ENCODE measurements around the gene FAM120C.

Gene FAM120C

GRCh38 chrX:54178100-54178940 is 4.7 kb downstream of the FAM120C start:
- H3K4me3 Mint-ChIP-seq: peak overlapping the region; percentile 13

GRCh38 chrX:54177306-54177705 is 5.7 kb downstream of the FAM120C start:
- H3K27me3 Mint-ChIP-seq: no peaks in the 10 kb centered on the region

More at GRCh38 chrX:54178100-54178940, 4.7 kb downstream of the FAM120C start:
- Mint-ChIP-seq H3K4me1 (peaks cover 55% of the 10 kb centered on the region), H3K27me3 (no peaks in the 10 kb centered on the region), H3K27ac (peak overlapping the region; percentile 76), H3K36me3 (peaks cover 13% of the 10 kb centered on the region), H3K9me3 (no peaks in the 10 kb centered on the region)

GRCh38 chrX:54173791-54174190 is 9.3 kb downstream of the FAM120C start:
- peaks cover 20% of the 10 kb centered on the region for H3K4me1 Mint-ChIP-seq
- H3K27ac Mint-ChIP-seq: no peak overlapping the region
- H3K9me3 Mint-ChIP-seq: no peaks in the 10 kb centered on the region
- H3K4me3 Mint-ChIP-seq: no peak overlapping the region
- H3K27me3 Mint-ChIP-seq: no peaks in the 10 kb centered on the region
- H3K36me3 Mint-ChIP-seq: peaks cover 7% of the 10 kb centered on the region

More at GRCh38 chrX:54177306-54177705, 5.7 kb downstream of the FAM120C start:
- H3K9me3 Mint-ChIP-seq: no peaks in the 10 kb centered on the region
- peak overlapping the region; percentile 76 for H3K27ac Mint-ChIP-seq
- H3K4me3 Mint-ChIP-seq: peak overlapping the region; percentile 13
- H3K4me1 Mint-ChIP-seq: peaks cover 55% of the 10 kb centered on the region
- peaks cover 13% of the 10 kb centered on the region for H3K36me3 Mint-ChIP-seq

GRCh38 chrX:54172455-54172854 is 10.6 kb downstream of the FAM120C start:
- Mint-ChIP-seq H3K27ac (no peak overlapping the region), H3K27me3 (no peaks in the 10 kb centered on the region), H3K36me3 (peaks cover 7% of the 10 kb centered on the region), H3K4me1 (peaks cover 10% of the 10 kb centered on the region), H3K9me3 (no peaks in the 10 kb centered on the region), H3K4me3 (no peak overlapping the region)

- H3K27me3 Mint-ChIP-seq: no peaks in the 10 kb centered on the region
- no peaks in the 10 kb centered on the region for H3K9me3 Mint-ChIP-seq
- peaks cover 2% of the 10 kb centered on the region for H3K4me1 Mint-ChIP-seq
- no peak overlapping the region for H3K27ac Mint-ChIP-seq
- H3K4me3 Mint-ChIP-seq: no peak overlapping the region
- H3K36me3 Mint-ChIP-seq: peaks cover 1% of the 10 kb centered on the region
These were observed 11.4 kb downstream of the FAM120C start for GRCh38 chrX:54171527-54172250.

DNA sequence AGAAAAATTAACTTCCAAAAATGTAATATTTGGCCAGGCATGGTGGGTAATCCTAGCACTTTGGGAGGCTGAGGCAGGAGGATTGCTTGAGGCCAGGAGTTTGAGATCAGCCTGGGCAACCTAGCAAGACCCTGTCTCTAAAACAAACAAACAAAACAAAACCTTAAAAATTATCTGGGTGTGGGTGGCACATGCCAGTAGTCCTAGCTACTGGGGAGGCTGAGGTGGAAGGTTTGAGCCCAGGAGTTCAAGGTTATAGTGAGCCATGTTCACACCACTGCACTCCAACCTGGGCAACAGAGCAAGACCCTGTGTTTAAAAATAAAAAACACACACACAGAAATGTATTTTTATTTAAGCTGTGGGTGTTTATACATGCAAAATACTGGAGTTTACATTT is 12.0 kb downstream of the FAM120C start:
- no peaks in the 10 kb centered on the region for H3K36me3 Mint-ChIP-seq
- H3K27ac Mint-ChIP-seq: no peak overlapping the region
- H3K27me3 Mint-ChIP-seq: no peaks in the 10 kb centered on the region
- no peaks in the 10 kb centered on the region for H3K9me3 Mint-ChIP-seq
- H3K4me3 Mint-ChIP-seq: no peak overlapping the region
- no peaks in the 10 kb centered on the region for H3K4me1 Mint-ChIP-seq

GRCh38 chrX:54166915-54167314 is 16.1 kb downstream of the FAM120C start:
- no peaks in the 10 kb centered on the region for H3K9me3 Mint-ChIP-seq

DNA sequence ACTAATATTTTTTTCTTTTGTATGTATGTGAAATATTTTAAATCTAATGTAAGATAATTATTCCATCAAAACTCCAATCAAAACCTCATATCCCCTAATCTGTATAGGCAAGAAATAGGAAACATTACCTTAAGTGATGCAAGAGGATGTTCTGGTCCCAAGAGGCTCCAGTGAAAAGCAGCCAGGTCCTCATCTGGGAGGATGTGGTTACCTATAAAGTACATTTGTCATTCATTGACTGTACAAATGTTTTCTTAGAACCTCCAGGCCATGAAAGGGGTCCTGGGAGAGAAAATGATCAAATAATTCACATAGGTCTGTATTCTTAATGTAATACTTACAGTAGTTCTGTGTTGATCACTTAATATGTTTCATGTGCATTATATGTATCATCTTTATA is 25.5 kb downstream of the FAM120C start:
- peaks cover 21% of the 10 kb centered on the region for H3K36me3 Mint-ChIP-seq
- H3K4me1 Mint-ChIP-seq: no peaks in the 10 kb centered on the region
- no peak overlapping the region for H3K27ac Mint-ChIP-seq
- no peaks in the 10 kb centered on the region for H3K9me3 Mint-ChIP-seq
- no peaks in the 10 kb centered on the region for H3K27me3 Mint-ChIP-seq
- no peak overlapping the region for H3K4me3 Mint-ChIP-seq

More at GRCh38 chrX:54166915-54167314, 16.1 kb downstream of the FAM120C start:
- H3K4me1 Mint-ChIP-seq: no peaks in the 10 kb centered on the region
- H3K36me3 Mint-ChIP-seq: no peaks in the 10 kb centered on the region
- H3K27ac Mint-ChIP-seq: no peak overlapping the region
- H3K4me3 Mint-ChIP-seq: no peak overlapping the region
- no peaks in the 10 kb centered on the region for H3K27me3 Mint-ChIP-seq

- no peaks in the 10 kb centered on the region for H3K27me3 Mint-ChIP-seq
- no peak overlapping the region for H3K4me3 Mint-ChIP-seq
- no peak overlapping the region for H3K27ac Mint-ChIP-seq
- no peaks in the 10 kb centered on the region for H3K9me3 Mint-ChIP-seq
- H3K4me1 Mint-ChIP-seq: no peaks in the 10 kb centered on the region
- peaks cover 12% of the 10 kb centered on the region for H3K36me3 Mint-ChIP-seq
These were observed 48.8 kb downstream of the FAM120C start for GRCh38 chrX:54134269-54134668.

DNA sequence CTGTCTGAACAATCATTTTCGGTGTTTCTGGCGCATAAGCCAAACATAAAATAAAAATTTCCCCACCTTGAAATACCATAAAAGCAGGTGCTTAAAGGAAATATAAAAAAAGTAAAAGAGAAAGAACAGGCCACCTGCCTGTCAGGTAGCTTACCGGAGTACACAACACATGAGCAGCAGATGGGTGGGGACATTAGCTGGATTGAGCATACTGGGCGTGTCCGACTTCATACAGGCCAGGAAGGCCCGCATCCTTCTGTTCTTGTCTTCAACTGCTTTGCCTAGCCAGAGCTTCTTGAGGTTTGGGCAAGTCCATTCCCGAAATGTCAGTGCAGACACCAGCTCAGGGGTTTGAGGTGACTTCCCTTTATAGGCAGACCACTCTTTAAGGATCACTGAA is 66.7 kb downstream of the FAM120C start:
- no peak overlapping the region for H3K27ac Mint-ChIP-seq
- no peaks in the 10 kb centered on the region for H3K4me1 Mint-ChIP-seq
- H3K9me3 Mint-ChIP-seq: no peaks in the 10 kb centered on the region
- H3K27me3 Mint-ChIP-seq: no peaks in the 10 kb centered on the region
- H3K4me3 Mint-ChIP-seq: no peak overlapping the region
- H3K36me3 Mint-ChIP-seq: peaks cover 4% of the 10 kb centered on the region

- no peak overlapping the region for H3K4me3 Mint-ChIP-seq
- H3K4me1 Mint-ChIP-seq: no peaks in the 10 kb centered on the region
- no peaks in the 10 kb centered on the region for H3K9me3 Mint-ChIP-seq
- no peaks in the 10 kb centered on the region for H3K36me3 Mint-ChIP-seq
- no peak overlapping the region for H3K27ac Mint-ChIP-seq
- no peaks in the 10 kb centered on the region for H3K27me3 Mint-ChIP-seq
These were observed 89.5 kb downstream of the FAM120C start for GRCh38 chrX:54093571-54093970.

DNA sequence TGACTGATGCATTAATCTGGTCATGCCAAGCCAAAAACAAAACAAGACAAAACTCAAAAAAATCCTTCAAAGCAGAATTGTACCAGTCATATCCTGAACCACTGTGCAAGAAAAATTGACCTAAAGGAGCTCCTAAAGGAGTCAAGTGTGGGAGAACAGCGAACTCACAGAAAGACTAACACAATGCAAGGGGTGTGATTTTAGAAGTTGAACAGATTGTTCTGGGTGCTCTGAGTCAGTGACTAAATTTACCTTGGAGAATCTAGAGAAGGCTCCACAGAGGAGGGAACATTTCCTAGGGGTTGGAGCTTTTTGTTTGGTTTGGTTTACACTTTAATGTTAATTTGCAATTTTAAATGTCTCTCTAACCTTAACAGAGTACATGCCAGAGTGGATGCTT is 89.9 kb downstream of the FAM120C start:
- H3K27ac Mint-ChIP-seq: no peak overlapping the region
- no peaks in the 10 kb centered on the region for H3K4me1 Mint-ChIP-seq
- H3K9me3 Mint-ChIP-seq: no peaks in the 10 kb centered on the region
- H3K4me3 Mint-ChIP-seq: no peak overlapping the region
- H3K36me3 Mint-ChIP-seq: no peaks in the 10 kb centered on the region
- H3K27me3 Mint-ChIP-seq: no peaks in the 10 kb centered on the region

DNA sequence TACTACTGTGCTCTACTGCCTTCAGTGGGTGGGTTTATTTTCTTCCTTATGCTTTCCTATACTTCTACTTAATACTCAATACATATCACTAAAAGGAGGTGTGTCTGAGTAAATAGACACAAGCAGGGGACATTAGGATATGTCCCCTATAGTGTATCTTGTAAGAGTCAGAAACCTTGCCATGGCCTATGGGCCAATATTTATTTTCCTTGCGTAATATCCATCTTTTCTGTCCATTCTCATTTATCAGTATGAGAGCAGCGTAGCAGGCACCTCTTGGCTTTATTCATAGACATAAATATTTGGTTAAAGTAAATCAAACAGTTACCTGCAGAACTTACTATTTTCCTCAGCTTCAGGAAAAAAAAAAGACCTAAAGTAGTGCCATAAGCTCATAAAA is 92.2 kb downstream of the FAM120C start:
- Mint-ChIP-seq H3K27ac (no peak overlapping the region), H3K4me1 (no peaks in the 10 kb centered on the region), H3K27me3 (no peaks in the 10 kb centered on the region), H3K36me3 (no peaks in the 10 kb centered on the region), H3K4me3 (no peak overlapping the region), H3K9me3 (no peaks in the 10 kb centered on the region)

- H3K4me1 Mint-ChIP-seq: no peaks in the 10 kb centered on the region
- H3K27me3 Mint-ChIP-seq: no peaks in the 10 kb centered on the region
- no peaks in the 10 kb centered on the region for H3K36me3 Mint-ChIP-seq
- H3K27ac Mint-ChIP-seq: no peak overlapping the region
- H3K4me3 Mint-ChIP-seq: no peak overlapping the region
- no peaks in the 10 kb centered on the region for H3K9me3 Mint-ChIP-seq
These were observed 93.9 kb downstream of the FAM120C start for GRCh38 chrX:54089191-54089590.

DNA sequence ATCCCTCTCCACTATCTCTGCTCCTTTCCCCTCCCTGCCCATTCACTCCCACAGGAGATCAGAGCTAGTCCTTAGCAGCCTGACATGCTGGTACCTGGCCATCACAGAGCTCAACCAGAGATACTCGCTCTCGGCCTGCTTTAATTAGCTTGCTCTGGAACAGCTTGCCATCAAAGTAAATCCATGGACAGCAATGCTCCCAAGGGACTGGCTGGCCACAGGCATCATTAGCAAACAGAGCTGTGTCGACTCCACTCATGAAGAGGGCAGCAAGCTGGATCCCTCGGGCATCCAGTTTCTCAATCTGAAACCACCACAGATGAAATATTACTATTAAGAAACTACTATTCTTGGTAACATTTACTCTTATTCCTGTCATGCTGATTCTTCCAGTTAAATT is 95.4 kb downstream of the FAM120C start:
- no peaks in the 10 kb centered on the region for H3K36me3 Mint-ChIP-seq
- H3K27ac Mint-ChIP-seq: no peak overlapping the region
- H3K9me3 Mint-ChIP-seq: no peaks in the 10 kb centered on the region
- no peaks in the 10 kb centered on the region for H3K4me1 Mint-ChIP-seq
- H3K4me3 Mint-ChIP-seq: no peak overlapping the region
- no peaks in the 10 kb centered on the region for H3K27me3 Mint-ChIP-seq

DNA sequence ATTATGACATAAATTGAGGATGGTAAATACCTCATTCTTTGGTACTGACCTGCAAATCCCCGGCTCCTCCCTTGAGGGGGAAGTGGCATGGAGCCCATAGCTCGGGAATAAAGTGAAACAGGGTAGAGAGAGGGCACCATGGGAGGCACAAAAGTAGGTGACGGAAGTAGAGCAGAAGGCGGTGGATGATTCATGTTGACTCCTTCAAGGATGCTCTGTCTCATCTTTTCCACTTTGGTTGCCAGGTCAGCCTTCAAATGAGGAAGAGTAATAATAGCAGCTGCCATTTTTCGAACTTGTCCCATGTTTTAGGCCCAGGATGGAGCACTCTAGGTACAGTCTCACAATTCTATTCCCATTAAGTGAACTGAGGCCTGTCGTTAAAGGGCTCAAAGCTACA is 97.4 kb downstream of the FAM120C start:
- Mint-ChIP-seq H3K9me3 (no peaks in the 10 kb centered on the region), H3K27ac (no peak overlapping the region), H3K4me3 (no peak overlapping the region), H3K4me1 (no peaks in the 10 kb centered on the region), H3K36me3 (no peaks in the 10 kb centered on the region), H3K27me3 (no peaks in the 10 kb centered on the region)

Data from activated naive CD4-positive, alpha-beta T cell treated with anti-CD3 and anti-CD28 coated beads, Interleukin-2, amount 50 U/mL, for 24 hours (primary cell).